GM20431 (cell line): Measurements from ENCODE around the gene MESP1.

Experiments used
- in situ Hi-C: fragments of 300-500 bp; cut with MseI, MboI; formaldehyde crosslinking; loops from one replicate; pipeline ENCODE4 v1.15.0; 2020; ENCODE audit warnings: low sequenced_read_pairs; ENCODE audit not compliant: unreplicated experiment

MESP1 gene

DNA sequence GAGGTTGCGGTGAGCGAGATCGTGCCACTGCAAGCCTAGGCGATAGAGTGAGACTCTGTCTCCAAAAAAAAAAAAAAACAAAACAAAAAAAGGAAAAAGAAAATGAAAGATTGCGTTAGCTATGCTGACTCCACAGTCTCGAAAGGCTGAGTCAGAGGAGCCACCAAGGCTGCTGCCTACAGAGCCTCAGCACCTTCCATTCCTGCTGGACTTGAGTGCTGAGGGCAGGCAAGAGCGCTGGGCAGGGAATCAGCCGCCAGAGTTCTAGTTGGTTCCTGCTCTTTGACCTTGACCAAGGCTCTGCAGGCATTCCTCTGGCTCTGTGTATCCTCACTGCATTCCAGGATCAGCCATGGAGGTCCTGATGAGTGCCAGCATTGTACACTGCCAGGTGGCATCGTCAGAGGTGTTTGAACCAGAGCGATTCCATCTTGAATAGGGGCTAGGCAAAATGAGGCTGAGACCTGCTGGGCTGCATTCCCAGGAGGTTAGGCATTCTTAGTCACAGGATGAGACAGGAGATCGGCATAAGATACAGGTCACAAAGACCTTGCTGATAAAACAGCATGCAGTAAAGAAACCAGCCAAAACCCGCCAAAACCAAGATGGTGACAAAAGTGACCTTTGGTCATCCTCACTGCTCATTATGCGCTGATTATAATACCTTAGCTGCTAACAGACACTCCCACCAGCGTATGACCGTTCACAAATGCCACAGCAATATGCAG lies 31.0 kb upstream of the MESP1 start:
- in situ Hi-C loops: no loop called here

DNA sequence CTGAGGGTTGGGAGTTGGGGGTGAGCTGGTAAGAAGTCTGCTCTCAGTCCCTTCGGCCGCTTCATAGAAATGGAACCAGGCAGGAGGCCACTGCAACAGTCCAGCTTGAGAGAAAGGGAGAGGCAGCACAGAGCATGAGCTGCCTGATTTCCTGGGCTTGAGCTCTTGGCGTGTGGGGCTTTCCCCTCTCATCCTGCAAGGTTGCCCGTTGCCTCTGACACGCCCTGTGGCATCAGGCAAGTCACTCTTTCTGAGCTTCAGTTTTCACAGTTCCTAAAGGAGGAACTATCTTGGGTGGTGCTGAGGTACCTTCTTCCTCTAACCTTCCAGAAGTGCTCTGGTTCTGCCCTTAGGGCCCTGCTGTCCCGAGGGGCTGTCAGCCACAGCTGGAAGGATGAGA lies 30.0 kb upstream of the MESP1 start:
- in situ Hi-C loops: no loop called here

GRCh38 chr15:89780601-89781000 lies 29.6 kb upstream of the MESP1 start:
- in situ Hi-C loops: no loop called here

- in situ Hi-C loops: no loop called here
Measured at GRCh38 chr15:89778861-89779260, 27.8 kb upstream of the MESP1 start.

GRCh38 chr15:89777782-89778380 lies 26.8 kb upstream of the MESP1 start:
- in situ Hi-C loops: no loop called here

- in situ Hi-C loops: no loop called here
Measured at GRCh38 chr15:89777073-89777751, 26.2 kb upstream of the MESP1 start.

GRCh38 chr15:89776274-89777072 lies 25.4 kb upstream of the MESP1 start, which contains the start of gene MESP2:
Gene MESP2 (plus strand): TSS chr15:89776332. CDS start chr15:89776358, 26 bp downstream.
- in situ Hi-C loops: no loop called here

GRCh38 chr15:89775815-89776214 lies 24.8 kb upstream of the MESP1 start:
- in situ Hi-C loops: no loop called here

GRCh38 chr15:89774492-89774891 lies 23.4 kb upstream of the MESP1 start:
- in situ Hi-C loops: no loop called here

DNA sequence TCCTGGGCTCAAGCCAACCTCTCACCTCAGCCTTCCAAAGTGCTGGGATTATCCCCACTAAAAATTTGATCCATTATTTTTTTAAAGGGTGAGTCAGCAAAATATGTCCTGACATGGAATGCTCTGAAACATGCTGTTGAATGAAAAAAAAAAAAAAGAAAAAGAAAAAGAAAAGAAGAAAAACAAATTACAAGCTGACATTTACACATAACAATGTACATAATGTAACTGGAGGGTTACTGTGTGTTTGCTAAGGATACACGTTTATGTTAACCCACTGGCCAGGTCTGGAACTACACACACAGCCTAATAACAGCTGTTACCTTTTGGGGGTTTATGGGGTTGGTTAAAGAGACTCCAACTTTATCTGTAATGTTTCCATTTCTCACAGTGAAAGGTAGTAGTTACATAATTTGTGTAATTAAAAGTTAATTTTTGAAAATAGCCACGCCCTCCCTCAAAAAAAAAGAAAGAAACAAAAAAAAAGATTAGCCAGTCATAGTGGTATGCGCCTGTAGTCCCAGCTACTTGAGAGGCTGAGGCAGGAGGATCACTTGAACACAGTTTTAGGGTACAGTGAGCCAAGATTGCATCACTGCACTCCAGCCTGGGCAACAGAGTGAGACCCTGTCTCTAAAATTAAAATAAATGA lies 22.0 kb upstream of the MESP1 start:
- in situ Hi-C loops: no loop called here

DNA sequence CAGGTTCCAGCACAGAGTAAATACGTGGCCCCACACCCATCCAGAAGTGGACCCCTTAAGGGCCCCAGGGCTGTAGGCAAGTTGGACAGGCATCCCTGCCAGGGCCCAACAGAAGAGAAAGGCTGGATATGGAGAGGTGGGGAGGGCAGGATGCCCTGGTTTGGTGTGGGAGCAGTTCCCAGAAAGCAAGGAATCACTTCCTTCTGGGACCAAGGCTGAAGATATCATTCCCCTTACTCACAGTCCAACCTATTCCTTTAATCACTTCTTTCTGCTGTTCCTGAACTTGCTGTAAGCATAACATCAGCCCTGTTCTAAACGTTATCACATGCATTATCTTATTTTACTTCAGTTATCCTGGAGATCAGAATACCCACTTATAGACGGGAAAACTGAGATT lies 19.0 kb upstream of the MESP1 start:
- in situ Hi-C loops: no loop called here

- in situ Hi-C loops: no loop called here
Measured at GRCh38 chr15:89769366-89769765, 18.3 kb upstream of the MESP1 start.

GRCh38 chr15:89768071-89768500 lies 17.0 kb upstream of the MESP1 start:
- in situ Hi-C loops: no loop called here

- in situ Hi-C loops: no loop called here
Measured at GRCh38 chr15:89767411-89767915, 16.4 kb upstream of the MESP1 start.

DNA sequence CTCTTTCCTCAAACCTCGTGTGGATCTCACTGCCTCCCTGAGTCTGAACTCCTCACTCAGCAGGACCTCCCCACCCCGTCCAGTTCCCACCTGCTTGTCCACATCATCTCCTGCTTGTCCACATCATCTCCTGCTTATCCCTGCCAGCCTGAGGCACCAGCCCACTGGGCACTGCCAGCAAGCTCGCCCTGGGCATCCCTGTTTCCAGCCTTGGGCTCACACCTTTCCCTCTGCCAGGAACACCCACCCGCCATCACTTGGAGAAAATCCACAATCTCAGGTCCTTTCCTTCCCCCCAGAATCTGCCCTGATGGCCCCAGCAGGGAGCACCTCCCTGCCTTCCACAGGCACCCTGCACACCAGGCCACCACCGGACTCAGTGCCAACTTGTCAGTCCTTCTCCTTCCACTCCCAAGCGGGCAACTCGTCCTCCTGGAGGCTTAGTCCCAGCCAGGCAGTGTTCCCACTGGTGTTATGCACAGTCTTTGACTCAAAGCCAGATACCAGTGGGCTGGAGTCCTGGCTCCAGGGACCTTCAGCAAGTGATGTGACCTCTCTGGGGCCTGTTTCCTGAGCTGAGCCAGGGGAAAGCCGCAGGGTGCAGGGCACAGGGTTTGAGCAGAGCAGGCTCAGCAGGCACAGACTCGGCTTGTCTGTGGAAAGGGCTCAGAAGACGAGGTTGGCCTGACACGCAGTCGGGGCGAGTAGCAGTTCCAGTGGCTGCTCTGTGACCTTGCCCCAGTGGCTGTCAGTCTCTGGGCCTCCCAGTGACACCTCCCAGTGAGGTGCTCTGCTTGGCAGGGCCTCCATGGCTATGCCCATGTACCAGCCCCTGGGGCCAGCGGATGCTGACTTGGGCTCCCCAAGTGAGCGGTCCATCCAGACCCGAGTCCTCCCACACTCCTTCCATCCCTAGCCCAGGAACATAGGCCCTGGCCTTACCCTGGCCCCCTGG lies 15.6 kb upstream of the MESP1 start:
- in situ Hi-C loops: no loop called here

- in situ Hi-C loops: no loop called here
Measured at GRCh38 chr15:89765694-89766093, 14.6 kb upstream of the MESP1 start.

DNA sequence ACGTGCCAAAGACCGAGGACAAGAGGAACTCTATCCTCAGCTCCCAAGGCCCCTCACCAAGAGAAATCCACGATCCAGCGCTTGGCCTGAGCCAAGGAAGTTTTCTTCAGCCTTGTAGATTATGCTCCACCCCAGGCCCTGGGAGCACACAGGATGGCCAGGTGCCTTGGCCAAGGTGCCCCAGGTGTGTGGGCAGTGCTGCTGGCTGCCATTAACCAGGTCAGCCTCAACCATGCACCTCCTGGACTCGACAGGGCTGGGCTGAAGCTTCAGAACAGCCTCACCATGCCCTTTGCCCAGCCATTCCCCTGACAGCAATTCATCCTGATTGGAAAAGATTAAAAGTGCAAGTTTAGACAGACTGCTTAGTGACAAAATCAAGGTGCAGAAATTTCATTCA lies 10.9 kb upstream of the MESP1 start:
- in situ Hi-C loops: no loop called here

DNA sequence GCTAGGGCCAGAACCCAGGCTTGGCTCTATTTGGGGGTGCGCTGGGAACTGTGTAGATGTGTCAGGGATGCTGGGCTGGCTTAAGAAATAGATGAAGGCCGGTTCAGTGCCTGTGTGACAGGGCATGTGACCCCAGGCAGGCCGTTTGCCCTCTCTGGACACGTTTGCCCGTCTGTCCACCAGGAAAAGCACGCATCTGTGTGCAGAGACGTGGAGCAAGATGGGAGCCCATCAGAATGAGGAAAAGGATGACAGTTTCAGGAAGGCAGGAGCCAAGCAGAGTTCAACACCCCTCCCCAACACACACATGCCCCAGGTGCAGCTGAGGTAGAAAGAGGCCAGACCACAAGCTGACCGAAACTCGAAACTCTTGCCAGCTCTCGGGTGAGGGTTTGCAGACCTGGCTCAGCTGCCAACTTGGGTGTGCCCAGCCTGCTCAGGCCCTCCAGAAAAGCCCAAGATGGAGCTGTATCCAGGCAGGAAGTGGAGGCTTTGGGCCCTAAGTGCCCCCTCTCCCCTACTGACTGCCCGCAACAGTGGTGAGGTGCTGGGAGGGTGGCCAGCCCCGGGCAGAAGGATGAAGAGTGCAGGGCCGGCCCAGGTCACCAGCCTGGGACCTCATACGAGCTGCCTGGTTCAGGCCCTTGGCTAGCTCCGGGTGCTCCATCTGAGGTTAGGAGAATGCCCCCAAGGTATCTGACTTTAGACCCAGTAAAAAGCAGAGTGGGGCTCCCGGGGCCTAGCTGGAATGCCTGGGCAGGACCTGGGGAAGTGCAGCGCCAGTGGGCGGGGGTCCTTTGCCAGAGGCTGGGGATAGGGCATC lies 10.2 kb upstream of the MESP1 start:
- in situ Hi-C loops: no loop called here
